Aorta (tissue), 5 donors: ENCODE results near the gene ZNF275. TPM values are rescaled to one million over a fixed set of nuclear protein-coding genes. Genes with fewer than 3 reads are reported as not detected.
"Not testable (repeated sequence)": the region's sequence is repeated elsewhere in the genome, so short reads cannot be mapped to it uniquely, and the experiment has no call there.

Experiments
- ATAC-seq: fragments of 200-7000 bp; cut with Tn5 transposase; one replicate; pipeline ENCODE4 v1.9.1; 2022; ENCODE audit warnings: moderate library complexity; ENCODE audit not compliant: low FRiP score
- DNase-seq, 2 donors: peaks; one replicate each; pipeline ENCODE4 v3.0.0-alpha.2; 2020
- H3K27ac ChIP-seq, 2 donors: one replicate each; pipeline ENCODE4 v1.5.1; 2013; ENCODE audit warnings: low read length in 2 of 2, mild to moderate bottlenecking in 2 of 2, moderate library complexity in 2 of 2, control low read depth in 1 of 2, inconsistent platforms in 1 of 2, low read depth in 1 of 2
- H3K27me3 ChIP-seq, 2 donors: one replicate each; pipeline ENCODE4 v1.6.1; 2013; ENCODE audit warnings: control low read depth in 1 of 2, low read length in 1 of 2, mild to moderate bottlenecking in 1 of 2, moderate library complexity in 1 of 2; ENCODE audit not compliant: insufficient read depth in 2 of 2, control insufficient read depth in 1 of 2
- H3K36me3 ChIP-seq, 2 donors: one replicate each; pipeline ENCODE4 v1.6.1; 2013; ENCODE audit warnings: control low read depth in 1 of 2, low read length in 1 of 2, mild to moderate bottlenecking in 1 of 2; ENCODE audit not compliant: insufficient read depth in 2 of 2, control insufficient read depth in 1 of 2
- H3K4me1 ChIP-seq, 2 donors: one replicate each; pipeline ENCODE4 v1.6.1; 2013; ENCODE audit warnings: low read length in 2 of 2, control low read depth in 1 of 2, mild to moderate bottlenecking in 1 of 2, moderate library complexity in 1 of 2; ENCODE audit not compliant: insufficient read depth in 2 of 2, control insufficient read depth in 1 of 2
- H3K4me3 ChIP-seq, 2 donors: one replicate each; pipeline ENCODE4 v1.5.1; 2013; ENCODE audit warnings: low read length in 2 of 2, control low read depth in 1 of 2, mild to moderate bottlenecking in 1 of 2
- H3K9me3 ChIP-seq: one replicate; pipeline ENCODE4 v1.6.1; 2013; ENCODE audit warnings: mild to moderate bottlenecking, low read length; ENCODE audit not compliant: control insufficient read depth
- WGBS, 2 donors: extraction: QIAGEN DNeasy Blood & Tissue Kit; methylation state at CpG; one replicate each; pipeline ENCODE4 v1.1.7; 2013; 5-methylcytosine and 5-hydroxymethylcytosine counted together
- intact Hi-C, 2 donors: fragments of 100-400 bp; cut with DNase I; formaldehyde crosslinking; loops; one replicate each; pipeline versions ENCODE4 v1.14.2 to v1.15.0; 2022
- long read RNA-seq, 2 donors: library from polyadenylated mRNA; unstranded; transcript quantifications; one replicate each; pipeline ENCODE4 v2.0.0, GENCODE V29; 2020 to 2021
- polyA plus RNA-seq, 2 donors: library from polyadenylated mRNA; stranded (reverse); fragments of 200-250 nt; gene quantifications; one replicate each; pipeline ENCODE4 v1.2.3, GENCODE V29; 2013
- total RNA-seq, 2 donors: library from RNA; stranded (reverse); fragmentation: NEBNext Ultra II Directional; extraction: Animal tissue kit (Norgen Biotek cat#: 25700); gene quantifications; one replicate each; pipeline ENCODE4 v1.2.1, GENCODE V29; 2021
- donor health status: healthy with polysubstance abuse.
- donor health status: Bipolar disorder and iron deficiency.
- donor health status: DM: no; HTN: no; CAD: no.
- donor health status: DM: no; HTN: no; CAD: no.
- donor health status: DM: yes; HTN: yes; CAD: no.

The ZNF275 gene
- total RNA-seq (10 to 100 TPM; 10.0 to 13.7 TPM), polyA plus RNA-seq (1 to 10 TPM; 2.6 to 4.8 TPM)
- long read RNA-seq, donor 1, partial matches to known transcripts = 0 of 14 reads
- long read RNA-seq, donor 1, other reads (novel, unspliced or antisense) = 14 of 14 reads
- long read RNA-seq, donor 2, full-length matches to known transcripts = 1 of 10 reads
- long read RNA-seq, donor 2, partial matches to known transcripts = 8 of 10 reads
- long read RNA-seq, donor 2, other reads (novel, unspliced or antisense) = 1 of 10 reads

- Histone ChIP-seq H3K36me3 (no peaks in the 10 kb centered on the region), H3K27me3 (no peaks in the 10 kb centered on the region), H3K27ac (no peak within 1 kb of the TSS), H3K4me3 (peak within 1 kb of the TSS; percentile 34 to 53), H3K9me3 (no peaks in the 10 kb centered on the region), H3K4me1 (no peaks in the 10 kb centered on the region)
- intact Hi-C loops = no loop called here
- DNase-seq (peak; percentile 84 to 91), ATAC-seq (peak; percentile 95)
- 1 to 28% methylated on average over 73 to 86 of the region's 86 CpGs for whole genome bisulfite sequencing, 2 donors
These were observed at the start of gene ZNF275 for GRCh38 chrX:153333821-153334653. TSS of gene ZNF275 (plus strand) at chrX:153334153. CDS start at chrX:153336680, 2,527 bp downstream.

- DNase-seq, H3K4me3 ChIP-seq, ATAC-seq, H3K36me3 ChIP-seq, intact Hi-C loops, H3K9me3 ChIP-seq, H3K4me1 ChIP-seq, H3K27me3 ChIP-seq, H3K27ac ChIP-seq: not testable (repeated sequence)
- no CpG with 5 or more reads among the region's 8 CpGs for WGBS, 2 donors
These were observed 48.3 kb upstream of the ZNF275 start for GRCh38 chrX:153285678-153286077.

GRCh38 chrX:153288807-153289206 lies 45.1 kb upstream of the ZNF275 start:
- DNase-seq, H3K36me3 ChIP-seq, H3K4me1 ChIP-seq, H3K9me3 ChIP-seq, ATAC-seq, H3K27me3 ChIP-seq, intact Hi-C loops, H3K4me3 ChIP-seq, H3K27ac ChIP-seq: not testable (repeated sequence)
- no CpG with 5 or more reads among the region's 2 CpGs for WGBS, 2 donors

GRCh38 chrX:153293485-153294071 lies 40.4 kb upstream of the ZNF275 start:
- H3K4me3 ChIP-seq, H3K9me3 ChIP-seq, H3K27me3 ChIP-seq, H3K27ac ChIP-seq, H3K36me3 ChIP-seq, H3K4me1 ChIP-seq, ATAC-seq, intact Hi-C loops, DNase-seq: not testable (repeated sequence)
- WGBS, 2 donors = 71 to 75% methylated on average over 3 of the region's 8 CpGs

GRCh38 chrX:153297376-153297775 lies 36.6 kb upstream of the ZNF275 start:
- intact Hi-C loops = no loop called here
- no peak for DNase-seq
- Histone ChIP-seq H3K36me3 (no peaks in the 10 kb centered on the region), H3K27me3 (no peaks in the 10 kb centered on the region), H3K27ac (no peak overlapping the region), H3K4me3 (no peak overlapping the region), H3K9me3 (no peaks in the 10 kb centered on the region), H3K4me1 (no peaks in the 10 kb centered on the region)
- ATAC-seq = no peak
- 43 to 63% methylated on average over 1 of the region's 1 CpG for WGBS, 2 donors

GRCh38 chrX:153299855-153300254 lies 34.1 kb upstream of the ZNF275 start:
- no peaks in the 10 kb centered on the region for H3K36me3 ChIP-seq
- ATAC-seq (no peak), DNase-seq (no peak)
- H3K4me1 ChIP-seq = no peaks in the 10 kb centered on the region
- no peak overlapping the region for H3K27ac ChIP-seq
- no peak overlapping the region for H3K4me3 ChIP-seq
- intact Hi-C loops = no loop called here
- no peaks in the 10 kb centered on the region for H3K9me3 ChIP-seq
- 41 to 54% methylated on average over 5 of the region's 5 CpGs for WGBS, 2 donors
- no peaks in the 10 kb centered on the region for H3K27me3 ChIP-seq

GRCh38 chrX:153301746-153302145 lies 32.2 kb upstream of the ZNF275 start:
- 74% methylated on average over 3 of the region's 3 CpGs for WGBS, 2 donors
- Histone ChIP-seq H3K27me3 (no peaks in the 10 kb centered on the region), H3K36me3 (no peaks in the 10 kb centered on the region), H3K4me3 (no peak overlapping the region), H3K27ac (no peak overlapping the region), H3K4me1 (no peaks in the 10 kb centered on the region), H3K9me3 (no peaks in the 10 kb centered on the region)
- no peak for DNase-seq
- ATAC-seq = no peak
- intact Hi-C loops = no loop called here

GRCh38 chrX:153302796-153303195 lies 31.2 kb upstream of the ZNF275 start:
- H3K36me3 ChIP-seq = no peaks in the 10 kb centered on the region
- ATAC-seq = no peak
- H3K27ac ChIP-seq = no peak overlapping the region
- H3K27me3 ChIP-seq = no peaks in the 10 kb centered on the region
- DNase-seq = no peak
- H3K9me3 ChIP-seq = no peaks in the 10 kb centered on the region
- intact Hi-C loops = no loop called here
- H3K4me1 ChIP-seq = no peaks in the 10 kb centered on the region
- 65 to 89% methylated on average over 4 of the region's 4 CpGs for WGBS, 2 donors
- H3K4me3 ChIP-seq = no peak overlapping the region
